ENCODE data around the gene METTL3.
"Not testable (repeated sequence)": the region's sequence is repeated elsewhere in the genome, so short reads cannot be mapped to it uniquely, and the experiment has no call there.

The METTL3 gene

GRCh38 chr14:21510735-21511657 is at the start of gene METTL3:
METTL3 (minus strand) TSS chr14:21511340; CDS start chr14:21511223, 117 bp downstream.
- peak within 1 kb of the TSS; percentile 83 for H3K27ac ChIP-seq (ENCODE audit: low read depth, low read length)
- H3K27me3 ChIP-seq (ENCODE audit: control insufficient read depth in 1 of 2, insufficient read depth in 2 of 2, low read length in 2 of 2), result no peaks in the 10 kb centered on the region
- peaks cover 14 to 15% of the 10 kb centered on the region in 2 donors for H3K4me1 ChIP-seq (ENCODE audit: control insufficient read depth in 1 of 2, insufficient read depth in 2 of 2, low read length in 2 of 2)
- peak within 1 kb of the TSS; percentile 84 to 91 for H3K9ac ChIP-seq (ENCODE audit: low read depth in 1 of 2, low read length in 2 of 2)
- no peaks in the 10 kb centered on the region for H3K9me3 ChIP-seq (ENCODE audit: control insufficient read depth in 1 of 2, low read length in 2 of 2)
- H3K36me3 ChIP-seq (ENCODE audit: control insufficient read depth in 1 of 2, insufficient read depth in 2 of 2, low read length in 2 of 2), result peaks cover 0 to 10% of the 10 kb centered on the region in 2 donors
- peak within 1 kb of the TSS; percentile 87 to 95 for H3K4me3 ChIP-seq (ENCODE audit: low read depth in 1 of 2, low read length in 2 of 2)

- H3K4me3 ChIP-seq (ENCODE audit: low read depth in 1 of 2, low read length in 2 of 2), result no peak overlapping the region
Measured at GRCh38 chr14:21558703-21559170, 47.6 kb upstream of the METTL3 start.

DNA sequence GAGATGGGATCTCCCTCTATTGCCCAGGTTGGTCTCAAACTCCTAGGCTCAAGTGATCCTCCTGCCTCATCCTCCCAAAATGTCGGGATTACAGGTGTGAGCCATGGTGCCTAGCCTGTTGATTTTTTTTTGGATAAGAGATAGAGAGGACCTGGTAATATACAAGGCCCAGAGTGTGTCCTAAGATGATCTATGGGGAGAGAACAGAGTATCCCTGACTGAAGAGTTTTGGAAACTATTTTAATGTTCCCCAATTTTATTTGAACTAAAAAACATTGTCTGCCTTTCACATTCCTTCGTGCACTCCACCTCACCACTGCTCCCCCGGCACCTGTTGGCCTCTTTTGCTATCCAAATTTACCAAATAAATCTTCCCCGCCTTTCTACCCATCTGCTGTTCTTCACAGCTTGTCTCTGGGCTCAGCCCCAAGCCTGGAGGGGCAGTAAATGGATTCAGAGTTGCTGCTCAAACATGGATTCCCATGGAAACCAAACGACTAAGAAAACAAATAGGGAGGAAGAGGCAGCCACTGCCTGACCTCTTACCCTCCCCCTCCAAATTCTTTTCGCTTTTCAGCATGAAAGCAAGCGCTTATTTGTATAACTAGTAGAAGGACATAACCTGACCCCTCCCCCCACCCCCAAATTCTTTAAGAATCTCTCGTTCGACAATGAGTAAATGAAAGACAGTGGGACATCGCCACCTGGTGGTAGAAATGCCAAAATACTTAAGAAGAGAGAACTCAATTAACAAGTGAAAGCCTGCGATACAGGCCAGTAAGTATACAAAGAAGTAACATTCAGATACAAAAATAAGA is 46.2 kb upstream of the METTL3 start:
- Histone ChIP-seq H3K9ac (ENCODE audit: low read depth in 1 of 2, low read length in 2 of 2) (peak overlapping the region in 1 of 2 donors; percentile 20), H3K27ac (ENCODE audit: low read depth, low read length) (no peak overlapping the region), H3K27me3 (ENCODE audit: control insufficient read depth in 1 of 2, insufficient read depth in 2 of 2, low read length in 2 of 2) (no peaks in the 10 kb centered on the region), H3K4me1 (ENCODE audit: control insufficient read depth in 1 of 2, insufficient read depth in 2 of 2, low read length in 2 of 2) (peaks cover 0 to 6% of the 10 kb centered on the region in 2 donors), H3K36me3 (ENCODE audit: control insufficient read depth in 1 of 2, insufficient read depth in 2 of 2, low read length in 2 of 2) (no peaks in the 10 kb centered on the region), H3K4me3 (ENCODE audit: low read depth in 1 of 2, low read length in 2 of 2) (peak overlapping the region; percentile 58 to 64), H3K9me3 (ENCODE audit: control insufficient read depth in 1 of 2, low read length in 2 of 2) (no peaks in the 10 kb centered on the region)

More at GRCh38 chr14:21558703-21559170, 47.6 kb upstream of the METTL3 start:
- H3K9ac ChIP-seq (ENCODE audit: low read depth in 1 of 2, low read length in 2 of 2), result no peak overlapping the region
- H3K27me3 ChIP-seq (ENCODE audit: control insufficient read depth in 1 of 2, insufficient read depth in 2 of 2, low read length in 2 of 2), result no peaks in the 10 kb centered on the region
- no peak overlapping the region for H3K27ac ChIP-seq (ENCODE audit: low read depth, low read length)
- H3K9me3 ChIP-seq (ENCODE audit: control insufficient read depth in 1 of 2, low read length in 2 of 2), result no peaks in the 10 kb centered on the region
- no peaks in the 10 kb centered on the region for H3K36me3 ChIP-seq (ENCODE audit: control insufficient read depth in 1 of 2, insufficient read depth in 2 of 2, low read length in 2 of 2)
- peaks cover 0 to 6% of the 10 kb centered on the region in 2 donors for H3K4me1 ChIP-seq (ENCODE audit: control insufficient read depth in 1 of 2, insufficient read depth in 2 of 2, low read length in 2 of 2)

DNA sequence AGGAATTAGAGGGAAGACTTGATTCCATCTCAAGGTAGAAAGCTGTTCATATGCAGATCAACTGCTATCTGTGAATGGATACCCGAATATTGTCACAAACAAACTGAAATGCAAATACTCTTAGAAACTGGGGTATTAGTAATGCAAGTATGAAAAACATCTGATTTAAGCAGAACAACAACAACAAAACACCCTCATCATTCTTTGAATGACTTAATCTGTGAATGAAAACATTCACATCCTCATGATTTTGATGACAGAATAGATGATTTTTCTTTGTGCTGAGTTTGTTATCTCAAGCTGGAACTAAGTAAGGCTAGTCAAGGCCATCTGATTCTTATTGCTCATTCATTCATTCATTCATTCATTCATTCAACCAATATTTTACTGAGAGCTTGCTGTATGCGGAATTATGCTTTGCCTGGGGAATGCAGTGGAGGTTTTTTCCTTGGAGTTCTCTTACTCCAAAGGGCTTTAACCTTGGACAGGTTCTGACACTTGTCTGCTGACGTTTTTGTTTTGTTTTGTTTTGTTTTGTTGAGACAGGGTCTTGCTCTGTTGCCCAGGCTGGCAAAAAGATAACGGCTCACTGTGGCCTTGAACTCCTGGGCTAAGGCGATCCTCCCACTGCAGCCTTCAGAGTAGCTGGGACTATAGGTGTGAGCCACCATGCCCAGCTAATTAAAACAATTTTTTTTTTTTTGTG is 45.4 kb upstream of the METTL3 start:
- H3K27ac ChIP-seq (ENCODE audit: low read depth, low read length), result no peak overlapping the region
- no peaks in the 10 kb centered on the region for H3K9me3 ChIP-seq (ENCODE audit: control insufficient read depth in 1 of 2, low read length in 2 of 2)
- peaks cover 0 to 6% of the 10 kb centered on the region in 2 donors for H3K4me1 ChIP-seq (ENCODE audit: control insufficient read depth in 1 of 2, insufficient read depth in 2 of 2, low read length in 2 of 2)
- no peaks in the 10 kb centered on the region for H3K36me3 ChIP-seq (ENCODE audit: control insufficient read depth in 1 of 2, insufficient read depth in 2 of 2, low read length in 2 of 2)
- no peak overlapping the region for H3K4me3 ChIP-seq (ENCODE audit: low read depth in 1 of 2, low read length in 2 of 2)
- H3K27me3 ChIP-seq (ENCODE audit: control insufficient read depth in 1 of 2, insufficient read depth in 2 of 2, low read length in 2 of 2), result no peaks in the 10 kb centered on the region
- no peak overlapping the region for H3K9ac ChIP-seq (ENCODE audit: low read depth in 1 of 2, low read length in 2 of 2)

DNA sequence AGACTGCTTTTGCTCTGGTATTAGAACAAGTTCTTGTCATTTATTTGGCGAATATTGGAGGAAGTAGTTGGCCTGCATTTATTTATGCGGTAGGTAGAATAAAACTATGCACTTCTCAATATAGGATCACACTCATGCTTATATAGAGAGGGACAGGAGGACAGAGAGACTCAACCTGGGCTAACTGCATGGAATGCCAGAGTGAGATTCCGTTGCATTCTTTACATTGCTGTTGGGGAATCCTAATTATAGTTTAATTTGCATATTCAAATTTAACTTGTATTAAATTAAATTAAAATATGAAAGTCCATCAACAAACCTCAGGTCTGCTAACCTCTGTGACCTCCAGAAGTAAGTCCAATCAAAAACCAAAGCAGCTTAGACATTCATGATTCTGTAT is 42.1 kb upstream of the METTL3 start:
- H3K9me3 ChIP-seq (ENCODE audit: control insufficient read depth in 1 of 2, low read length in 2 of 2), result no peaks in the 10 kb centered on the region
- H3K27me3 ChIP-seq (ENCODE audit: control insufficient read depth in 1 of 2, insufficient read depth in 2 of 2, low read length in 2 of 2), result no peaks in the 10 kb centered on the region
- H3K4me1 ChIP-seq (ENCODE audit: control insufficient read depth in 1 of 2, insufficient read depth in 2 of 2, low read length in 2 of 2), result peaks cover 0 to 6% of the 10 kb centered on the region in 2 donors
- no peaks in the 10 kb centered on the region for H3K36me3 ChIP-seq (ENCODE audit: control insufficient read depth in 1 of 2, insufficient read depth in 2 of 2, low read length in 2 of 2)
- H3K27ac ChIP-seq (ENCODE audit: low read depth, low read length), result no peak overlapping the region
- no peak overlapping the region for H3K9ac ChIP-seq (ENCODE audit: low read depth in 1 of 2, low read length in 2 of 2)
- H3K4me3 ChIP-seq (ENCODE audit: low read depth in 1 of 2, low read length in 2 of 2), result no peak overlapping the region

- H3K4me1 ChIP-seq (ENCODE audit: control insufficient read depth in 1 of 2, insufficient read depth in 2 of 2, low read length in 2 of 2); H3K27ac ChIP-seq (ENCODE audit: low read depth, low read length); H3K4me3 ChIP-seq (ENCODE audit: low read depth in 1 of 2, low read length in 2 of 2); H3K27me3 ChIP-seq (ENCODE audit: control insufficient read depth in 1 of 2, insufficient read depth in 2 of 2, low read length in 2 of 2); H3K9ac ChIP-seq (ENCODE audit: low read depth in 1 of 2, low read length in 2 of 2); H3K36me3 ChIP-seq (ENCODE audit: control insufficient read depth in 1 of 2, insufficient read depth in 2 of 2, low read length in 2 of 2); H3K9me3 ChIP-seq (ENCODE audit: control insufficient read depth in 1 of 2, low read length in 2 of 2): not testable (repeated sequence)
Measured at GRCh38 chr14:21544588-21544987, 33.4 kb upstream of the METTL3 start.

DNA sequence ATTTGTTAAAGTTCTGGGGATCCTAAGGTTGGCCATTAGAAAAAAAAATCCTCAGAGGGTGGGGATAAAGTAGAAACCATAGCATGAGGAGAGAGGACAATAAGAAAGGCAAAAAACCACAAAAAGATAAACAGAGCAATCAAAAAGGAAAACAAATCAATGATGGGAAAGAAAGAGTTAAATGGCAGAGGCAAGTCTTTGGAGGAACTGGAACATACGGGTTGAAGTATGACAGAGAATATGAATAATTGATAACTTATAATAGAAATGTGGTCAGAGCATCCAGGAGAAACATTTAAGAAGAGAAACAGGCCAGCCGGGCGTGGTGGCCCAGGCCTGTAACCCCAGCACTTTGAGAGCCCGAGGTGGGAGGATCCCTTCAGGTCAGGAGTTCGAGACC is 32.8 kb upstream of the METTL3 start:
- Histone ChIP-seq H3K27ac (ENCODE audit: low read depth, low read length) (no peak overlapping the region), H3K27me3 (ENCODE audit: control insufficient read depth in 1 of 2, insufficient read depth in 2 of 2, low read length in 2 of 2) (no peaks in the 10 kb centered on the region), H3K4me1 (ENCODE audit: control insufficient read depth in 1 of 2, insufficient read depth in 2 of 2, low read length in 2 of 2) (no peaks in the 10 kb centered on the region), H3K36me3 (ENCODE audit: control insufficient read depth in 1 of 2, insufficient read depth in 2 of 2, low read length in 2 of 2) (no peaks in the 10 kb centered on the region), H3K4me3 (ENCODE audit: low read depth in 1 of 2, low read length in 2 of 2) (no peak overlapping the region), H3K9me3 (ENCODE audit: control insufficient read depth in 1 of 2, low read length in 2 of 2) (no peaks in the 10 kb centered on the region), H3K9ac (ENCODE audit: low read depth in 1 of 2, low read length in 2 of 2) (no peak overlapping the region)

- H3K27me3 ChIP-seq (ENCODE audit: control insufficient read depth in 1 of 2, insufficient read depth in 2 of 2, low read length in 2 of 2), result peaks cover 0 to 1% of the 10 kb centered on the region in 2 donors
Measured at GRCh38 chr14:21543521-21543960, 32.4 kb upstream of the METTL3 start.

GRCh38 chr14:21541413-21542074 is 30.4 kb upstream of the METTL3 start:
- Histone ChIP-seq H3K27ac (ENCODE audit: low read depth, low read length) (no peak overlapping the region), H3K4me3 (ENCODE audit: low read depth in 1 of 2, low read length in 2 of 2) (no peak overlapping the region), H3K27me3 (ENCODE audit: control insufficient read depth in 1 of 2, insufficient read depth in 2 of 2, low read length in 2 of 2) (peaks cover 10 to 11% of the 10 kb centered on the region in 2 donors), H3K9me3 (ENCODE audit: control insufficient read depth in 1 of 2, low read length in 2 of 2) (no peaks in the 10 kb centered on the region), H3K36me3 (ENCODE audit: control insufficient read depth in 1 of 2, insufficient read depth in 2 of 2, low read length in 2 of 2) (no peaks in the 10 kb centered on the region), H3K9ac (ENCODE audit: low read depth in 1 of 2, low read length in 2 of 2) (no peak overlapping the region), H3K4me1 (ENCODE audit: control insufficient read depth in 1 of 2, insufficient read depth in 2 of 2, low read length in 2 of 2) (no peaks in the 10 kb centered on the region)

More at GRCh38 chr14:21543521-21543960, 32.4 kb upstream of the METTL3 start:
- H3K4me3 ChIP-seq (ENCODE audit: low read depth in 1 of 2, low read length in 2 of 2), result no peak overlapping the region
- H3K9me3 ChIP-seq (ENCODE audit: control insufficient read depth in 1 of 2, low read length in 2 of 2), result no peaks in the 10 kb centered on the region
- no peak overlapping the region for H3K27ac ChIP-seq (ENCODE audit: low read depth, low read length)
- H3K36me3 ChIP-seq (ENCODE audit: control insufficient read depth in 1 of 2, insufficient read depth in 2 of 2, low read length in 2 of 2), result no peaks in the 10 kb centered on the region
- H3K9ac ChIP-seq (ENCODE audit: low read depth in 1 of 2, low read length in 2 of 2), result no peak overlapping the region
- H3K4me1 ChIP-seq (ENCODE audit: control insufficient read depth in 1 of 2, insufficient read depth in 2 of 2, low read length in 2 of 2), result no peaks in the 10 kb centered on the region
